ENCODE data around the gene GRID1.

- TF ChIP-seq EZH2 (IDR thresholded peaks at IDR 0.05; ENCODE audit: borderline replicate concordance, low read length) (no peak), CTCF (IDR thresholded peaks at IDR 0.05; ENCODE audit: low read length) (no peak)
These were observed 254.6 kb downstream of the GRID1 start for GRCh38 chr10:86111902-86112545.
